Right lobe of liver (tissue), 4 donors: Measurements from ENCODE around the gene SLTM.

Experiments
- CTCF ChIP-seq, 4 donors: fragments of 200-600 bp in 3 of 4; fragments of 450-650 bp in 1 of 4; IDR thresholded peaks; one replicate each; pipeline versions ENCODE4 v1.5.1 to v1.8.0; 2016 to 2022; ENCODE audit warnings: antibody characterized with exemption in 4 of 4, mild to moderate bottlenecking in 2 of 4
- POLR2A ChIP-seq: fragments of 450-650 bp; IDR thresholded peaks from one replicate; pipeline ENCODE4 v1.6.1; 2017; ENCODE audit warnings: antibody characterized with exemption, mild to moderate bottlenecking
- donor health status: DM: no; HTN: no; CAD: no.
- donor health status: DM: no; HTN: no; CAD: no.
- donor health status: DM: no; HTN: yes; CAD: no.

- TF ChIP-seq CTCF (IDR thresholded peaks at IDR 0.05) (no peak), POLR2A (no peak)
Observed at GRCh38 chr15:58962662-58963565, 29.4 kb upstream of the SLTM start.
